ENCODE data around the gene BRINP3. TPM values are rescaled to one million over a fixed set of nuclear protein-coding genes. Genes with fewer than 3 reads are reported as not detected.

The BRINP3 gene
- total and polyA plus RNA-seq, 12 donors: 0.08 to 1.7 (median 0.30) TPM; not detected in 5

GRCh38 chr1:190455631-190456030 is 22.0 kb downstream of the BRINP3 start:
- no peak for TF ChIP-seq CTCF (IDR thresholded peaks at IDR 0.05)
- WGBS, 2 donors: 57 to 64% methylated on average over 1 of the region's 1 CpG

GRCh38 chr1:190453550-190453949 is 24.1 kb downstream of the BRINP3 start:
- peaks cover 0 to 3% (median 0%) of the 10 kb centered on the region in 7 donors for H3K27me3 ChIP-seq
- intact Hi-C loops (cut with DNase I): no loop called here
- H3K27ac ChIP-seq: no peak overlapping the region
- H3K4me3 ChIP-seq: no peak overlapping the region
- no peak for ATAC-seq
- H3K9me3 ChIP-seq: no peaks in the 10 kb centered on the region
- no peaks in the 10 kb centered on the region for H3K4me1 ChIP-seq
- DNase-seq: no peak
- H3K36me3 ChIP-seq: no peaks in the 10 kb centered on the region
- TF ChIP-seq CTCF (IDR thresholded peaks at IDR 0.05): no peak

More at GRCh38 chr1:190455631-190456030, 22.0 kb downstream of the BRINP3 start:
- intact Hi-C loops (cut with DNase I): no loop called here
- no peaks in the 10 kb centered on the region for H3K36me3 ChIP-seq
- H3K27me3 ChIP-seq: peaks cover 0 to 3% (median 0%) of the 10 kb centered on the region in 7 donors
- H3K27ac ChIP-seq: no peak overlapping the region
- DNase-seq (no peak), ATAC-seq (no peak)
- H3K4me3 ChIP-seq: no peak overlapping the region
- H3K9me3 ChIP-seq: no peaks in the 10 kb centered on the region
- H3K4me1 ChIP-seq: no peaks in the 10 kb centered on the region

GRCh38 chr1:190452272-190452848 is 25.3 kb downstream of the BRINP3 start:
- no peak for DNase-seq
- H3K27me3 ChIP-seq: peaks cover 0 to 3% (median 0%) of the 10 kb centered on the region in 7 donors
- intact Hi-C loops (cut with DNase I): no loop called here
- H3K4me3 ChIP-seq: no peak overlapping the region
- H3K9me3 ChIP-seq: no peaks in the 10 kb centered on the region
- TF ChIP-seq CTCF (IDR thresholded peaks at IDR 0.05): no peak
- no peaks in the 10 kb centered on the region for H3K4me1 ChIP-seq
- ATAC-seq: no peak
- no peaks in the 10 kb centered on the region for H3K36me3 ChIP-seq
- 91 to 93% methylated on average over 17 of the region's 17 CpGs for WGBS, 2 donors
- H3K27ac ChIP-seq: no peak overlapping the region

GRCh38 chr1:190444464-190444863 is 33.2 kb downstream of the BRINP3 start:
- H3K27me3 ChIP-seq: no peaks in the 10 kb centered on the region
- H3K36me3 ChIP-seq: no peaks in the 10 kb centered on the region
- H3K9me3 ChIP-seq: no peaks in the 10 kb centered on the region
- H3K4me3 ChIP-seq: no peak overlapping the region
- H3K4me1 ChIP-seq: no peaks in the 10 kb centered on the region
- ATAC-seq (no peak), DNase-seq (no peak)
- H3K27ac ChIP-seq: no peak overlapping the region
- WGBS, 2 donors: 94% methylated on average over 12 of the region's 12 CpGs
- intact Hi-C loops (cut with DNase I): no loop called here
- no peak for TF ChIP-seq CTCF (IDR thresholded peaks at IDR 0.05)
